Left ventricle myocardium inferior (tissue), 1 donor: ENCODE measurements around the gene SPON1. TPM values are rescaled to one million over a fixed set of nuclear protein-coding genes. Genes with fewer than 3 reads are reported as not detected.

Source experiments
- DNase-seq: peaks from one replicate; pipeline ENCODE4 v3.0.0-alpha.2; 2020
- H3K27ac ChIP-seq: fragments of 200-600 bp; replicated peaks from 2 replicates; pipeline ENCODE4 v1.8.0; 2021
- H3K27me3 ChIP-seq: fragments of 200-600 bp; 2 replicates; pipeline ENCODE4 v1.8.0; 2021; ENCODE audit warnings: low read depth
- H3K36me3 ChIP-seq: fragments of 200-600 bp; 2 replicates; pipeline ENCODE4 v1.8.0; 2021
- H3K4me1 ChIP-seq: fragments of 200-600 bp; 2 replicates; pipeline ENCODE4 v1.8.0; 2021
- H3K4me3 ChIP-seq: fragments of 200-600 bp; 2 replicates; pipeline ENCODE4 v1.8.0; 2021; ENCODE audit warnings: mild to moderate bottlenecking, moderate library complexity
- H3K9me3 ChIP-seq: fragments of 200-600 bp; replicated peaks from 2 replicates; pipeline ENCODE4 v1.8.0; 2021
- CTCF ChIP-seq: fragments of 200-600 bp; IDR thresholded peaks from 2 replicates; pipeline ENCODE4 v1.8.0; 2021; ENCODE audit warnings: antibody characterized with exemption, mild to moderate bottlenecking, borderline replicate concordance
- intact Hi-C: fragments of 100-400 bp; cut with micrococcal nuclease; formaldehyde crosslinking; loops from one replicate; pipeline ENCODE4 v1.11.0; 2022
- total RNA-seq: library from RNA; stranded (reverse); fragmentation: NEBNext Ultra II Directional; extraction: Animal tissue kit (Norgen Biotek cat#: 25700); gene quantifications from one replicate; pipeline ENCODE4 v1.2.1, GENCODE V29; 2021
- donor health status: DM: no; HTN: yes; CAD: no; lungs with severe emphysema.

Gene SPON1
- total RNA-seq, 1 donor from 2014 or later: 9.4 TPM

DNA sequence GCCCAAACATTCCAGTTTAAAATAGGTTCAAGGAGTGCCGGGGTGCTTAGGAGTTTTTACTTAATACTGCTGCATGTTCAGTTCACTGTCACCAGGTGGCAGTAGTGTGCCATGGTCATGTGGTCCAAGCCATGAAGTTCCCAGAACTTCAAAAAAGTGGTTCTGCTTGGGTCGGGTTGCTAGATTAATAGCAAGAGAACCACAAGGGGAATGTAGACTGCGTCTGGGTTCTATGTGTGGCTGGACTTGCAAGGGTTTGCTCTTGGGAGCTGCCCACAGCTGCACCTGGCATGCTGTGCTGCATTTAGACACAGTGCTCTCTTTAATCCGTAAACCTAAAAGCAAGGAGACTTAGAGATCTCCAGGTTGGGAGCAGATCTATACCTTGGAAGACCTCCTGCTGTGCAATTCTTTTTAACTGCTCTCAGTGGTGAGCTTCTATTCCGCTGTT lies 6.5 kb upstream of the SPON1 start:
- H3K27me3 ChIP-seq: peaks cover 95% of the 10 kb centered on the region
- peak; percentile 89 for TF ChIP-seq CTCF
- DNase-seq: peak; percentile 25

DNA sequence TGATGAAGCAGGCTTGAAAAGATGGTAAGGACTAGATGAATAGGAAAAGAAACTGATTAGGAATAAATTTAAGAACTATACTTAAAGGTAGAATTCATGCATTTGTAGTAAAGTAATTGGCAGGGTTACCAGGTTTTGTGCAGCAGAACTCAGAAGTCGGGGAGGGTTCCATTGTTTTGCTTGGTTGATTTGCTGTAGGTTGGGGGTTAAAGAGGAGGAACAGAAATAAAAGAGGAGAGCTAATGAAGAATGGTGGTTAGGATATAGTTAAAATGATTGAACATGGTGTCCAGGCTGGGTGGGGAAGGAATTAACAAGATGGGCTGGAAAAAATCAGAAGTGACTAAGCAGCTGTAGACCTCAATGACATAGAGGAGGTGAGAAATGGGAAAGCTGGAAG lies 5.5 kb upstream of the SPON1 start:
- no peak overlapping the region for H3K27ac ChIP-seq
- no peaks in the 10 kb centered on the region for H3K9me3 ChIP-seq
- H3K27me3 ChIP-seq: peaks cover 95% of the 10 kb centered on the region
- no peak for DNase-seq
- intact Hi-C loops: loop anchor here (5.0 kb wide), 2 partner anchors 195 to 290 kb away; no protein-coding TSS in a partner anchor
- no peak for TF ChIP-seq CTCF
- H3K4me3 ChIP-seq: no peak overlapping the region
- H3K36me3 ChIP-seq: no peaks in the 10 kb centered on the region
- H3K4me1 ChIP-seq: no peaks in the 10 kb centered on the region

More for the DNA sequence above, 6.5 kb upstream of the SPON1 start:
- intact Hi-C loops: loop anchor here (5.0 kb wide), 2 partner anchors 196 to 291 kb away; no protein-coding TSS in a partner anchor
- H3K4me1 ChIP-seq: no peaks in the 10 kb centered on the region
- H3K27ac ChIP-seq: no peak overlapping the region
- no peak overlapping the region for H3K4me3 ChIP-seq
- H3K36me3 ChIP-seq: no peaks in the 10 kb centered on the region
- H3K9me3 ChIP-seq: no peaks in the 10 kb centered on the region

DNA sequence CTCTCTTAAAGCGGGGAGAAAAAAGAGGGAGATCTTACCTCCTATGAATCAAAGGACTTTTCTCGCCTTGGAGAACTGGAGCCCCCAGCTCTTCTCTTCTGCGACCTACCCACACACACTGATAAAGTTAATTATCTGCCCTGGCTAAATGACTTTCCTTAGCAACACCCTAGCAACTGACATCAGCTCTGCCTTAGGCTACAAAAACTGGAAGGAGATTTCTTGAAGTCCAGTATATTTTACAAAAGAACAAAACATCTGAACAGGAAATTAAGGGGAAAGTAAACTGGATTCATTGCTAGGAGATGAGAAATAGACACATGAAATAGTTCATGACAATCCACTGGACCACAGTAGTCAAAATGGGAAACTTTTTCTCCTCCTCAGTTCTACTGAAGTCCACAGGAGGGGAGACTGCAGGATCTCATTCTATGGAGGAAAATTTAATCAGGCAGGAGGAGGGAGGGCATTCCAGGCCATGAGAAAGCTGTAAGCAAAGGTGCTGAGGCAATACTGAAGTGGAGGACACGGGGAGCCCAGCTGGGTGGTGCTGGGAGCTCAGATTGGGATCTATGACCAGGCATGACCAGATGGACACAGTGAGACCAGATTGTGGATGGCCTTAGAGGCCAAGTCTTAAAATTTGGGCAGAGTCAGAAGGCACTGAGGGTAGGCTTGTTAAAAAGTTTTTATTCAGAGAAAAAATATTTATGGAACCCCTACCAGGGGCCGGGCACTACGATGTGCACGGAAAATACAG lies 3.7 kb upstream of the SPON1 start:
- peaks cover 98% of the 10 kb centered on the region for H3K27me3 ChIP-seq
- H3K27ac ChIP-seq: no peak overlapping the region
- no peak overlapping the region for H3K4me3 ChIP-seq
- no peaks in the 10 kb centered on the region for H3K9me3 ChIP-seq
- H3K4me1 ChIP-seq: peaks cover 15% of the 10 kb centered on the region
- intact Hi-C loops: loop anchor here (5.0 kb wide), 2 partner anchors 193 to 288 kb away; no protein-coding TSS in a partner anchor
- no peaks in the 10 kb centered on the region for H3K36me3 ChIP-seq
- no peak for TF ChIP-seq CTCF
- no peak for DNase-seq

GRCh38 chr11:13962198-13962561 lies 343 bp upstream of the SPON1 start:
- Histone ChIP-seq H3K27me3 (peaks cover 100% of the 10 kb centered on the region), H3K4me3 (peak overlapping the region; percentile 63), H3K27ac (no peak overlapping the region), H3K4me1 (peaks cover 28% of the 10 kb centered on the region), H3K36me3 (no peaks in the 10 kb centered on the region), H3K9me3 (no peaks in the 10 kb centered on the region)
- TF ChIP-seq CTCF: no peak
- DNase-seq: no peak
- intact Hi-C loops: no loop called here

GRCh38 chr11:13963169-13963948 lies 836 bp downstream of the SPON1 start:
- H3K27me3 ChIP-seq: peaks cover 100% of the 10 kb centered on the region
- intact Hi-C loops: no loop called here
- peak; percentile 22 for DNase-seq

More at GRCh38 chr11:13963169-13963948, 836 bp downstream of the SPON1 start:
- H3K27ac ChIP-seq: no peak overlapping the region
- no peaks in the 10 kb centered on the region for H3K9me3 ChIP-seq
- no peaks in the 10 kb centered on the region for H3K36me3 ChIP-seq
- peaks cover 28% of the 10 kb centered on the region for H3K4me1 ChIP-seq
- no peak for TF ChIP-seq CTCF
- H3K4me3 ChIP-seq: peak overlapping the region; percentile 63
